ENCODE measurements around the gene KCNK3.

Gene KCNK3

DNA sequence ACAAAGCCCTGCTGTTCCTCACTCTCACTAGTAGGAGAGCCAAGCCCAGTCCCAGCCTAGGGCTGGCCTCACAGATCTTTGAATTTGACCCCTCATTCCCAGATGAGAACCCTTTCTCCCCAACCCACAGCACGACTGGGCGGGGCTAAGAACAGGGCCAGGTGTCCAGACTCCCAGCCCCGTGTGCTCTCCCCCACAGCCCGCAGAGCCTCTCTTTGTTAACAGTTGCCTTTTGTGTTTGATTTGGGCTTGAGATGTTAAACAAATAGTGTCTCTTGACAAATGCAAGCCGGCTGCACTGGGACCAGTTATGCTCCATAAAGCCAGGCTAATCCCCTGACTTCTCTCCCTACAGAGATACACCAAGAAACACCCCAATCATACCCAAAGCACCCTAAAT, 4.7 kb upstream of the KCNK3 start:
- no peak for DNase-seq (ENCODE audit: low spot score)

DNA sequence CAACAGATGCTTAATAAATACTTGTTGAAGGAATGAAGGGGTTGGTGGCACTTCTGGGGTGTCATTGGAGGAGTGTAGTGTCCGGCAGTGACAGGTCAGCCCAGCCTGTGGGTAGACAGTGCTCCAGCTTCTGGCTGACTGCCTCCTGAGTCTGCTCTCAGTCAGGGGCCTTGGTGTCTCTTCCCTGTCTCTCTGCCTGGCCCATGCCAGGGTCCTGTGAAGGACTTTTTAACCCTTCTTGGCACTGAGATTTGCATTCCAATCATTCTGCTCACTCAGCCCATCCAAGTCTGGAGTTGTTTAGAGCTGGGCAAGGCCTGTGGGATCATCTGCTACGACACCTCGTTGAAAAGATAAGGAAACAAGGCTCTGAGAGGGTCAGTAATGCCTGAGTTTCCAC, 1.4 kb upstream of the KCNK3 start:
- DNase-seq (ENCODE audit: low spot score), result no peak

DNA sequence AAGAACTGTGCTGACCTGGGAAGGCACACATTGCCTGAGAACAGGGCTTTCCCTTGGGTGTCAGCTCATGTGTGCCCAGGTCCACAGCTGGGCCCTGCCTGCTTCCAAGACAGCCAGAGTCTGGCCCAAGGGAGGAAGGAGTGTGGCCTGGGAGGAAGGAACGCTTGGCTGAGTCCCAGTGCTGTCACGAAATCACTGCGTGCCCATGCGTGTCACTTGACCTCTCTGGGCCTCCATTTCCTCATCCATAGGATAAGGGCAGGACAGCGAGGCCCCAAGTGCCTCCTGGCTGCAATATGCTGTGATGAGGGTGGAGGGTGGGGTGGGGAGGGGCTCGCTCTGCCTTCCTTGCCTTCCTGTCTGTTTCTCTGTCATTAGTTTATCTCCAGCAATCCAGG, 642 bp upstream of the KCNK3 start:
- no peak for DNase-seq (ENCODE audit: low spot score)

DNA sequence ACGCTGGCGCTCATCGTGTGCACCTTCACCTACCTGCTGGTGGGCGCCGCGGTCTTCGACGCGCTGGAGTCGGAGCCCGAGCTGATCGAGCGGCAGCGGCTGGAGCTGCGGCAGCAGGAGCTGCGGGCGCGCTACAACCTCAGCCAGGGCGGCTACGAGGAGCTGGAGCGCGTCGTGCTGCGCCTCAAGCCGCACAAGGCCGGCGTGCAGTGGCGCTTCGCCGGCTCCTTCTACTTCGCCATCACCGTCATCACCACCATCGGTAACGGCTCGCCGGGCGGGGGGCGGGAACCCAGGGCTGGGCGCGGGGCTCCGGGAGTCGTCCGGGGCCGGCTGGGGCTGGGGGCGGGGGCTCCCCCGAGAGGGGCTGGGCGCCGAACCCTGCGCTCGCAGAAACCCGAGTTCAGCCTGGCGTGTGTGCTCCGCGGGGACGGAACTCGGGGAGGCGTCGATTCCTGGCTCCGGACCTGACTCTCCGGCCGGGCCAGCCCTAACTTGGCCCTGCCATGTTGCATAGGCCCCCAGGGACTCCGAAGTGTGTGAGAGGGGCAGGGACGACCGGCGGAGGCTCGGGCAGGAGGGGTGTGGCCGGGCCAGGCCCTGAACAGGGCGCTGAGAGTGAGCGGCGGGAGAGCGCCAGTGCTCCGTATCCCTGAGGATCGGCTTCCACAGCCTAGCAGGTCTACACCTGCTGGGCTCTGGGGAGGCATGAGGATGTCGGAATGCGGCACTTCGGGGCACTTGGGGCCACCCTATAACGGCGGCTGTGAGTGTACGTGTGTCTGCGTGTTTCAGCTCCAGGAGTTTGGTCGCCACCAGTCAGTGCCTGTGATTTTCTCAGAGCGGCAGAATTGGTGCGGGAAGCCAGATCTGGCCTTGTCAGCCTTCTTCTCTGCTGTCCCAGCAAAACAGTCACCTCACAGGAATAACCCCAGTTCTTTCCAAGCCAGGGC, 651 bp downstream of the KCNK3 start:
- DNase-seq (ENCODE audit: low spot score), result peak; percentile 61

DNA sequence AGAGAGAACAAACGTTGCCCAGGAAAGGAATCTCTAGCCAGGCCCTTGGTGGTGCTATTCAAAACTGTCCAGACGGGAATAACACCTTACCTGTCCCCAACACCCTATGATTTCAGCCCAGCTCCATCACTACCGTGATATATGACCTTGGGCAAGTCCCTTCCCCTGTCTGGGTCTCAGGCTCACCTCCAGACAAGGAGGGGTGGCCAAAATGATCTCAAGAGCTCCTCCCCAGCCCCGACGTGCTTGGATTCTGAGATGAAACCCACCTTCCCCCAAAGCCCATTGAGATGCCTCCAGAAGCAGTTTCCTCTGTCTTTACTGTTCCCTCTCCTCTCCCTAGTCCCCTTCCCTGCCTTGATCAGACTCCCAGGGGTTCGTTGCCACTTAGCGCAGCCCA, 1.5 kb downstream of the KCNK3 start:
- DNase-seq (ENCODE audit: low spot score), result no peak

DNA sequence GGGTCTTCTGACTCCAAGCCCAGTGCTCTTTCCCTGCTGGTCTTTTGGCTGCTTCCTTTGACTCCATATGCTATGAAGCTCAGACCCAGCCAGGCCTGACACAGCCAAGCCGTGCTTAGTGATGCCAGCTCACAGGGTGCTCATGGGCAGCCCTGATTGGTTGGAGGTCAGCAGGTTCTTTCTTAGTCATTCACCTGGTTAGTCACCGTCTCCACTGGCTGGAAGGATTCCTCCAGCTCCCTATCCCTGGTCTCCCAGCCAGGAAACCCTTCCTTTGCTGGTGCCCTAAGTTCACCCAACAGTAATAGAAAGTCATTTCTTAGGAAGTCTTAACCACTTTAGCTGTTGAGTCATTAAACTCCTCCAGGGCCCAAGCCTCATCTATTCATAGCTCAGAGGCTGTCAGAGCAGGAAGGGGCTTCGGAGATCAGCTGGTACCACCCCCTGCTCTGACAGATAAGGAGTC, 3.9 kb downstream of the KCNK3 start:
- no peak for DNase-seq (ENCODE audit: low spot score)

DNA sequence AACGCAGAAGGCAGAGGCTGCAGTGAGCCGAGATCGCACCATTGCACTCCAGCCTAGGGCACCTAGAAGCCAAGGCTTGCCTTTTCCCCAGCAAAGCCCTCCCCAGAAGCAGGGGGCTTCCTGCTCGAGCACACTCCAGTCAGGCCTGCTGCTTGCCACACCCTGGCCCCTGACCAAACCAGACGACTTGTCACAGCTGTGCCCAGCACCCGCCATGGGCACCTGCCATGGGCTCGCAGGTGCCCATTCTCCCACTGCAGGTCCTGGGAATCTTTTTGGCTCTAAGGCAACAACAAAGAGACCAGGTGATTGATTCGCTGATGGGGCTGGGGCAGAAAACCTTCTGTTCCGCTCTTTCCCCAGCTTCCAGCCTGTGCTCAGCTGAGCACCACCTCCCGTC, 4.9 kb downstream of the KCNK3 start:
- no peak for DNase-seq (ENCODE audit: low spot score)

DNA sequence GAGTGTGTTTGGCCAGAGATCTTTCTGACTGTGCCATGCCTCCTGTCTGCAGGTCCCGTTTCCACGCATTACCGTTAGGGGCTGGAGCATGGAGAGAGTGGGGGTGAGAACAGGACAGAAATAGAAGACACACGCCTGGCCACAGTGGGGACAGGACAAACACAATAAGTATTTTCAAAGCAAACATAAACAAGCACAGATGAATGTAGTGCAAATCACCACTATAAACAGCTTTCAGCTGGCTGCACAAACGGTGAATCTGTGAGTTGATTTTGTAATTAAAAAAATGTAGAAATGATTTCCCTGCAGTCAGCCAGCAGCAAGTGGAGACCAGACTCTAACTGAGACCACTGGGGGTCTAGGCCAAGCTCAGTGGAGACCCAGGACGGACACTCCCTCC, 6.8 kb downstream of the KCNK3 start:
- DNase-seq (ENCODE audit: low spot score), result no peak

DNA sequence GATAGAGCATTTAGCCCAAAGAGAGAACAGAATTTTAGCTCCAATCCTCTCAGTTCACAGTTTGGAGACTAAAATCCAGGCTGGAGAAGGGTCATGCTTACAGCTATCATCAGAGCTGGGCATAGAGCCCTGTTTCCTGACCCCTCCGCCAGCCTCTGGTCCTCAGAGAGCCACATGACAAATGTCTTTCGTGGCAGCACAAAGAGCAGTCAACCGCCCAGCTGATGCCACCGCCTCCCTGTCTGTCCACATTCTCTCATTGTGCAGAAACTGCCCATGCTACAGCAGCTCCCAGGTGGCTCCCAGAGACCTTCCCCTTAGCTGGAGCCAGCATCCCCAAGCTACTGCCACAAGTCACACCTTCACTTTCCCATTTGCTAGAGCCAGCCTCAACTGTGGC, 7.6 kb downstream of the KCNK3 start:
- DNase-seq (ENCODE audit: low spot score), result no peak

DNA sequence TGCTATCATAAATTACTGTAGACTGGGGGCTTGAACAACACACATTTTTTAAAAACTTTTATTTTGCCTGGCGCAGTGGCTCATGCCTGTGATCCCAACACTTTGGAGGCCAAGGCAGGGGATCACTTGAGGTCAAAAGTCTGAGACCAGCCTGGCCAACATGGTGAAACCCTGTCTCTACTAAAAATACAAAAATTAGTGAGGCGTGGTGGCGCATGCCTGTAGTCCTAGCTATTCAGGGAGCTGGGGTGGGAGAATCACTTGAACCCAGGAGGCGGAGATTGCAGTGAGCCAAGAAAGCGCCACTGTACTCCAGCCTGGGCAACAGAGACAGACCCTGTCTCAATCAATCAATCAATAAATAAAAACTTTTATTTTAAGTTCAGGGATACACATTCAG, 9.1 kb downstream of the KCNK3 start:
- no peak for DNase-seq (ENCODE audit: low spot score)

DNA sequence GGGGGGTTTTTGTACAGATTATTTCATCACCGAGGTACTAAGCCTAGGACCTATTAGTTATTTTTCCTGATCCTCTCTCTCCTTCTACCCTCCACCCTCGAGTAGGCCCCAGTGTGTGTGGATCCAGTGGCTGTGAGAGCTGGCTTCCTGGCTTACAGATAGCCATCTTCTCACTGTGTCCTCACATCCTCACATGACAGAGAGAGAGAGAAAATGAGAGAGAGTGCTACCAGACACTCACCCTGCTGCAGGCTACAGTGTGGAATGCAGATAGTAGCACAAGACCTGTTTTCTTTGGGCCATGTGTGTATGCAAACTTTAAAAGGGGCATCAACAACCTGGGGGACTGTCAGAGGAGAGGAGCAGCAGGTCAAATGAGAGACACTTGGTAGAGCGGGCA, 9.5 kb downstream of the KCNK3 start:
- no peak for DNase-seq (ENCODE audit: low spot score)

DNA sequence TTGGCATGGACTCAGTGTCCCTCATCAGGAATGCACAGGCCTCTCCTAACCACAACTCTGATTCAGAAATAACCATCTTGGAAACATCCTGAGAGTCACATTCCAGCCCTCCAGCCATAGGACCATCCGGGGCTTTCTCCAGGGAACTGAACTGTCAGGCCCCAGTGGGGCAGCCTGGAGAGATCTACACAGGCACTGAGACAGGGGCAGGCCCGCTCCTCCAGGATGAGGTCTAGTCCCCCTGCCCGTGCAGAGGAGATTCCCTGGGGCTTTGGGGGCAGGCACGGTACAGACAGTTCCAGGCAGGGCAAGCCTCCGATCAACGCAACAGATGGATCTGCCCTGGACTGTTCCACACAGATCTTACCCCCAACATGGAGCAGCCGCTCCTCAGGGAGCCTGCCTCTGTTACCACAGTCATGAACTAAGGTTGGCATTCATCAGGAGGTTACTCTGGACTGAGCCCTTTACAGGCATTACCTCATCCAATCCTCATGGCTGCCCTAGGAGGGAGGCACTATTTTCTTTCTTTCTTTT, 12.0 kb downstream of the KCNK3 start:
- no peak for DNase-seq (ENCODE audit: low spot score)

DNA sequence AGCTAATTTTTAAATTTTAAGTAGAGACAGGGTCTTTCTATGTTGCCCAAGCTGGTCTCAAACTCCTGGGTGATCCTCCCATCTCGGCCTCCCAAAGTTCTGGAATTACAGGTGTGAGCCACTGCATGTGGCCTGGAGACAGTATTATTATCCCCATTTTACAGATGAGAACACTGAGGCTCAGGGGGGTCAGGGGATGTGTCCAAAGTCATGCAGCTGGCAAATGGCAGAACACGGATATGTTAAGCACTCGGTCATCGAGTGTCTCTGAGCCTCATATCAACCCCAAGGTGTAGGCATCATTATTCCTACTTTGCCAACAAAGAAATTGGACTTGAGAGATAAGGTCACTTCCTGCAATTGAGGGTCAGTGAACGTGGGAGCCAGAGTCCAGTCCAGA, 12.6 kb downstream of the KCNK3 start:
- no peak for DNase-seq (ENCODE audit: low spot score)

DNA sequence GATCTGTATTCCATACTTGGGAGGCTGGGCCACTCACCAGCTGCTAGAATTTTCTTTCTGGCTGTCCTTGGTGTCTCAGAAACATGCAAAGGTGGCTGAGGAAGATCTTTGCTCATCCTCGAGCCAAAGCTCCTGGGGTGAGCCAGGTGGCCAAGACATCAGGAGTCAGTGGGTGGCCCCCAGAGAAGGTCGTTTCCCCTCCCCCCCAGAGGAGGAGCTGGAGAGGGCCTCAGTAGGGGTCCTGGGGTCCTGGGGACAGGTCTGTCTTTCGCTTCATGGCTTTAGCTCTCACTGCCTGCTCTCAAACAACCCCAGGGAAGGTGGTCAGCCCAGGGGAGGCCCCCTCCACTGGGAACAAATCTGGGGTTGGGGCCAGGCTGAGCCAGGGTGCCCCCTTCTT, 13.6 kb downstream of the KCNK3 start:
- no peak for DNase-seq (ENCODE audit: low spot score)

DNA sequence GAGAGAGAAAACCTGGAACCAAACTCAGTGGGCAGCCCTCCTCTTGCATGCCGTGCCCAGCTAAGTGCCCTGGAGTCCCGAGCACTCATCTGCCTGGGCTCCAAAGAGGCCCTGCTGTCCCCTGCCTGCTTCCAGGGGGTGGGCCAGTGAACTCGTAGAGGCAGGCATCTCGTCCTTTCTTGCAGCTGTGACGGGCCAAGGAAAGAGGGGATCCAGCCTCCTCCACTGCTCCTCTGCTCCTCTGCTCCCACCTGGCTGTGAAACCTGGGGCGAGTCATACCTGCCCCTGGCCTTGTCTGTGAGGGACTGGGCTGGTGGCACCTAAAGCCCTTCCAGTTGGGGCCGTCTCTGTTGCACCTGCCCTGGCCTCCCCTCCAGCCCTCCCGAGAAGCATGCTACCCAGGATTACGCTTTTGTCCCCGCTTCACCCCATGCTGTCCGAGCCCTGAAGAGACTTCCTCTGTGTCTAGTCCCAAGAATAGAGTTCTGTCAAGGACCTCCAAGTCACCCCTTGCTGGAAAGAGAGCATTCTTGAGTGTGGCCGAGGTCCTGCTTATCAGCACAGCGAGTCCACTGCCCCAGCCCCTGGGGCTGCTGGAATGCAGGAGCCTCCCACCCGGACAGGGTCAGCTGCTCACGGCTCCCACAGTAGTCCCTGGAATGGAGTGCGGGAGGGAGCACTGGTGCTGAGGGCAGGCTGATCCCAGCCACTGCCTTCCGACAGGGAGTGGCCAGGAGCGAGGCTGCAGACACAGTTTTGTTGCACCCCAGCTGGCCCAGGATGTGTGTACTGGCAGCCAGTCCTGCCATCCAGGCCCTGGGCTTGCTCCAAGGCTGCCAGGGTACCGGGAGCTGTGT, 14.3 kb downstream of the KCNK3 start:
- peak; percentile 63 for DNase-seq (ENCODE audit: low spot score)

DNA sequence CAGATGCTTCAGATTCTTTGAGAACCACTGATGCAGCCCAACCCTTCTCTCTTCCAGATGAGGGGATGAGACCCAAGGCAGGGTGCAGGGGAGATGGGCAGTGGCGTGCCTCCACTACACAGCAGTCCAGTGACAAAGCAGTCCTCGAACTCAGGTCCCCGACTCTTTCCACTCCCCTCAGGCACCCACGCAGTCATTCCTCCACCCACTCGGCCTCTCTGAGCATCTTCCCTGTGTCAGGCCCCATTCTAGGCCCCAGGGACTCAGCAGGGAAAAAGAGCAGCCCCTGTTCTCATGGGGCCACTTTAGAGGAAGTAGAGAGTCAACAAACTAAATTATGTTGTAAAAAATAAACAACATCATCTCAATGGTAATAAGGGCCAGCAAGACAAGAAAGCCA, 15.2 kb downstream of the KCNK3 start:
- DNase-seq (ENCODE audit: low spot score), result no peak

DNA sequence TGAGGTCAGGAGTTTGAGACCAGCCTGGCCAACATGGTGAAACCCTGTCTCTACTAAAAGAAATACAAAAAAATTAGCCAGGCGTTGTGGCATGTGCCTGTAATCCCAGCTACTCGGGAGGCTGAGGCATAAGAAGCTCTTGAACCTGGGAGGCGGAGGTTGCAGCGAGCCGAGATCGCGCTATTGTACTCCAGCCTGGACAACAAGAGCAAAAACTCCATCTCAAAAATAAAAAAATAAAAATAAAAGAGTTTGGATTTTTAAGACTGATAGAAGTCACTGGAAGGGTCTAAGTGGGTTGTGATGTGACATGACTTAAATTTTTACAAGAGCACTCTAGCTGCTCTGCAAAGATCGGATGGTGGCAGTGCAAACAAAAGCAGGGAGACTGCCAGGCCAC, 15.9 kb downstream of the KCNK3 start:
- no peak for DNase-seq (ENCODE audit: low spot score)

DNA sequence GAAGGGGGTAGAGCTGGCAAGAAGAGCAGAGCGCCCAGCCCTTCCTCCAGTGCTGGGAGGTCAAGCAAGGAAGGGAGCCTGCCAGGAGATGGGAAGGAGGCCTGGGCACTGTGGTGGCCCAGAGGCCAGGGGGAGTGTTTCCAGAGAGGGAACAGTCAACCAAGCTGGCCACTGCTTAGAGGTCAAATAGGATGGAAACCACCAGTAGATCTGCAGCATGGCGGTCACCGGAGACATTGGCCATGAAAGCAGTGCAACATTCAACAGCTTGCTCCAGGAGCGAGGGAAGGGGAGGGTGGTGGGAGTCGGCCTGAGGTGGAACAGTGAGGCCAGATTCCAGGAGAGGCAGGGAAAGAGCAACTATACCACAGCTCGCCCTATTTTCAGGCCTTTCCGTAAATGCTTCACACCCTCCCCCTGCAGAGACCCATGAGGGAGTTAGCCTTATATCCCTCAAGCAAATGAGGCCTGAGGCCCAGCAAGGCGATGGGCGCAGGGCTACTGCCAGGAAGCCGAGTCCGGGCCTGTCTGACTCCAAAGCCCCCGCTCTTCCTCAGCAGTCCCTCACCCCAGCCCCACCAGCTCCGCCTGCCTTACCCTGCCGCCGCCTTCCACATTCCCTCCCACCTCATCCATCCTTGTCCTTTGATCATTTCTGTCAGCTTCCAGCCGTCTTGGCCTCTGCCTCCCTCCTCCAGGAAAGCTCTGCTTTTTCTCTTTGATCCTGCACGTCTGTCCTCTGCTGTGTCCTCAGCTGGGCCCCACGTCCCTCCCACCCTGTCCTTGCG, 17.0 kb downstream of the KCNK3 start:
- peak; percentile 63 for DNase-seq (ENCODE audit: low spot score)

DNA sequence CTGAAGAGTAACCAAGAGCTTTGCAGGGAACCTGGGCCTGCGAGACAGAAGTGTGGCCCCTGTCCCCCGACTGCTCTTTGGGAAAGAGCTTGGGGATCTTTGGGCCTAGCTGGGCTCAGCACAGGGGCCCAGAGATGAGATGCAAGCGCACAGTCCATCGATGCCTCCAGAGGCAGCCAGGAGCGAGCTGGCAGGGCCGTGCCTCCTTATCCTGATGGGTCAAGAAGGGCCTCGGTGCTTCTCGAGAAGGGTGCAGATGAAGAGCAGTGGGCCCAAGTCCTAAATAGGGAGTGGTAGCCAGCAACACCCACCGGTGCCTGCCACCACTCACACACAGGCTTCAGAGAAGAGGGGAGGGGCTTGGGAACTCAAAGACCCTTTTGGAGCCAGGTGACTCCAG, 17.6 kb downstream of the KCNK3 start:
- DNase-seq (ENCODE audit: low spot score), result no peak

DNA sequence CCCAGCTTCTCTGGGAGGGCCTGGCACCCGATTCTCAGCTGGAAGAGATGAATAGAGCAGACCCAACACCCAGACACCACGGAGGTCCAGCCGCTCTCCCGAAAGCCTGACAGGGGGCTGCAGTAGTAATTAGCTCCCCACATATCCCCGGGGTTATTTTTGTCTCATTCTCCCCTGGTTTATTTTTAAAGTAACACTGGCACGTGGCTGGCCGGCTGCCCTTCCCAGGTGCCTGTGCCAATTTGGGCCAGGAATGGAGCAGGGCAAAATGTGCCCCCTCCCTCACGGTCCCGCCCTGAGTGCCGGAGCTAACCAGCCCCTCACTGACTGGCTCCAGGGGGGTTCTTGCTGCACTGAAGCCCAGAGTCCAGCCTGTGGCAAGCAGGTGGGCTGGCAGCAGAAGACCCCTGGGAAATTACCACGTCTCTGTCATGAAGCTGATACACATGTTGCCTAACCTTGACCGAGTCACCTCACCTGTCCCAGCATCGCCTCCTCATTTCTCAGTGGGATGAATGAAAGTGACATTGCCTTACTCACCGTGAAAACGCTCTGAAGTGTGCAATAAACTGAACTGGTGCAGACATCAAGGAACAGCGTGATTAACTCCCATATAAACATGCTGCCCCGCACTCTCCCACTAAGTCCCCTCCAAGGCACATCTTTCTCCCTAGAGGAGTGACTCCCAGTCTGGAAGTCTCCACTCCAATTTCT, 18.4 kb downstream of the KCNK3 start:
- no peak for DNase-seq (ENCODE audit: low spot score)

DNA sequence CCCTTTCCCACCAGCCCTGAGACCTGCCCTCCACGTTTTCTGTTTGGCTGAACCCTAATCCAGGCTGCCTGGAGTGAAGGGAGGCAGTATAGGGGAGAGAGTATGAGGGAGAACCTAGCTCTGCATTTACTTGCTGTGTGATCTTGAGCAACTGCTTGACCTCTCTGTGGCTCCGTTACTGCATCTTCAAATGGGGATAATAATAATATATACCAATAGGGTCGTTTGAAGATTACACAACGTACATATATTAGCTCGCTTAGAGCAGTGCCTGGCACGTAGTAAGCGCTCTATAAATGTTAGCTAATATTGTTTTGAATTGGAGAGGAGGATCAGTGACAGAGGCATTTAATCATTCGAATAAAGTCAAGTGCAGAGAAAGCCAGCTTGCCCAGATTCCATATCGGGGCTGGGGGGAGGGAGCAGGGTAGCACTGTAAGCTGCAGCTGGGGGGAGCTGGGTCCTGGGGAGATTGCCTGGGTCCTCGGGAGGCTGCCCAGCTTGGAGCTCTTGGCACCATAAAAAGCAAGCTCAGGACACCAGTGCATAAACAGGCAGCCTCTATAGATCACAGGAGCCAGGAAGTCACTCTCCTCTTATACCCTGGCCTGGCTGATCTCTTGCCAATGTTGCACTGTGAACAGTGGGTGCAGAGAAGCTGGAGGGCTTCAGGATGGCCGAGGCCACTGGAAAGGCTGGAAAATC, 19.1 kb downstream of the KCNK3 start:
- DNase-seq (ENCODE audit: low spot score), result no peak
